Activated CD8-positive, alpha-beta memory T cell treated with anti-CD3 and anti-CD28 coated beads, Interleukin-2, amount 50 U/mL, for 1 hour (primary cell): ENCODE data around the gene SLCO2A1.

Experiments
- DNase-seq: peaks from one replicate; pipeline ENCODE4 v3.0.0-alpha.2; 2020; ENCODE audit errors: extremely low read depth

Gene SLCO2A1

DNA sequence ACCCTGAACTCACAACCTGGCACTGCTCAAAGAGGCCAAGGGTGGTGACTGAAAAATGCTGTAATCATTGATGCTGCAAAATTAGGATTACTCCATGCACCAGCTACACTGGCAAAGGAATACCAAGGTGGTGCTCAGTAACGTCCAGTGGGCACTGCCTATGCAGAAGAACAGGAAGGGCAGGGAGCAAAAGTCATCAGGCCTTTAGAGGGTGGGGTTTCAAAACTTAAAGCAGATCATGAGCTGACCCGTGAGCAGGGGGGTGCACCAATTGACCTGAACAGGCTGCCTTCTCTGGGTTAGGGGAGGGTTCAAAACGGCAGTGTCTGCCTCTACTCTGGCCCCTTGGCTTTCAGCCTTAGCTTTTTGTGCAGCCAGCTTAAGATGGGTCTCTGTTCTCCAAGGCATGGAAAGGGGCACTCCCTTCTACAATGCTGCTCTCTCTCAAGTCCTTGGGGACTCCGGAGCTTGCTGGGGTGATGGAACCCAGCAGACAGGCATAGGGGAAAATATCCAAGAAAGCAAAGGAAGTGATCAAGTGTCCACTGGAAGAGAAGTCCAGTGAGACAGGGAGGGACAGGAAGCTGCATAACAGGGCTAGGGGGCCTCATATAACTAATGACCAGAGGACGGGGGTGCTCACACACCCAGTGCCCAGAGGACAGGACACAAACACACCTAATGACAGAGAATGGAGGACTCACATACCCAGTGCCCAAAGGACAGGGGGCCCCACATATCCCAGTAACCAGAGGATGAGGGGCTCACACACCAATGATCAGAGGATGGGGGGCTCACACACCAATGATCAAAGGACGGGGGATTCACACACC is 145.5 kb downstream of the SLCO2A1 start:
- no peak for DNase-seq

DNA sequence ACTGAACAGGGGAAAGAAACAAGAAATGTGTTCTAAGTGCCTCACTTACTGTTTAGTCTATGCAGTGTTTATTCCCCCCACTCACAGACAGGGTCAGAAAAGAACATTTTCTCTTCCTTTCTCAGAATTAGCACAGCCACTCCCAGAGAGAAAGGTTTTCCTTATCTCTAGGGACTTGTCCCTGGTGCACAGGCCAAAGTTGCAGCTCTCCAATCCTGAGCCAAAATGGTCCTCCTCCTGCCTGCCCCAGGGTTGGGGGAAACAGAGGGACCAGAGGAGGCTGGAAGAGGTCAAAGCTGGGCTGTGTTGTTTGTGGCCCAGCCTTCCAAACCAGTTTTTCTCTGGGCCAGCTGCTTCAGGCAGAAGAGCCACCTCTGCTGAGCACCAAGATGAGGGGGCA is 146.1 kb downstream of the SLCO2A1 start:
- DNase-seq = no peak

DNA sequence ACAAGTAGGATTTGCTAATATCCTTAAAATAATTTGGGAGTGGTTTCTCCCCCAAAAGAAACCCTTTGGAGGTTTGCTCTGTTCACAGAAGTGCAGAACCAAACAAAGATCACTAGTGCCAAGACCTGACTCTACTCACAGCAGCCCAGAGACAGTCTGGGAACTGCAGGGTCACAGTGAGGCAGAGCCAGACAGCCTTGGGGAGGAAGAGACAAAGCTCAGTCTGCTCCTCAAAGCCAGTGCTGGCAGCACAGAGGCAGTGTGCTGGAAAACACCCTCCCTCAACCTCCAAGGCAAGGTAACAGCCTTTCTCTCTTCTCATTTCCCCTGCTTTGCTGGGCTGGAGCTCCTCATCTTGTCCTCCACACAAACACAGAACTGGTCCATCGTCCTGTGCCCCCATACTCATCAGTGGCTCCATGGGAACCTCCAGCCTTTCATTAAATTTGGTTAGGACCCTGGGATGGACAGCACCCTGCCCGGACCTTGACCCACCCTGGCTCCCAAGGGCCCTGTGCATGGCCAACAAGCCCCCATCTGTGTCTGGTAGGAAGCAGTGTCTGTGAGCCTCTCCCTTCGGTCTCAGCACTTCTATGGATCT is 146.6 kb downstream of the SLCO2A1 start:
- no peak for DNase-seq

DNA sequence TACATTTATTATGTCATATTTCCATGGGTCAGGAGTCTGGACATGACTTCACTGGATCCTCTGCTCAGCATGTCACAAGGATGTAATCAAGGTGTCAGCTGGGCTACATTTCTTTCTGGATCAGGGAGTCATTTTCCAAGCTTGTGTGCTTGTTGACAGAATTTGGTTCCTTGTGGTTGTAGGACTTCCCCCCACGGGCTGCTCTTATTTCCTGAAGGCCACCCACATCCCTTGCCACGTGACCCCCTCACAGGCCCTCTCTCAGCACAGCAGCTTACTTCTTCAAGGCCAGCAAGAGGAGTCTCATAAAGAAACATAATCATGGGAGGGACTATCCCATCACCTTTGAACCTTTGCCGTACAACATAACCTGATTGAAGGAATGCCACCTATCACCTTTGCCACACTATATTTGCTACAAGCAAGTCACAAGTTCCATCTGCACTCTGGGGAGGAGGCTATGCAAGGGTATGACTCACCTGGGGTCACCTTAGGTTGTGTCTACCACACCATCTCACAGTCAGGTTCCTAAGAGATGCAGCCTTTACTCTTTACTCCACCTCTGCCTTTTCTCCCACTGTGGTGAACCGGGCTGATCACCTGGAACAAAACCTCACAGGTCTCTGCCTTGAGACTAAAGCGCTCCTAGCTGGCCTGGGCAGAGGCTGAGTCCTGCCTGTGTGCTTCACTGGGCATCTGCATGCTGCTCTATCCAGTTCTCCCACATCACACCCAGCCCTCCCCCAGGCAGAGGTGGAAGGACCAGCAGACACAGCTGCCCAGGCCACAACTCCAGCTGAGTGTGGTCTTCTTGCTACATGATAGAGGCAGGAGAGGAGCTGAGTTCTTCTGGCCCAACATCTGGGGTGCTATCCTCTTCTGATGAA is 147.5 kb downstream of the SLCO2A1 start:
- no peak for DNase-seq

DNA sequence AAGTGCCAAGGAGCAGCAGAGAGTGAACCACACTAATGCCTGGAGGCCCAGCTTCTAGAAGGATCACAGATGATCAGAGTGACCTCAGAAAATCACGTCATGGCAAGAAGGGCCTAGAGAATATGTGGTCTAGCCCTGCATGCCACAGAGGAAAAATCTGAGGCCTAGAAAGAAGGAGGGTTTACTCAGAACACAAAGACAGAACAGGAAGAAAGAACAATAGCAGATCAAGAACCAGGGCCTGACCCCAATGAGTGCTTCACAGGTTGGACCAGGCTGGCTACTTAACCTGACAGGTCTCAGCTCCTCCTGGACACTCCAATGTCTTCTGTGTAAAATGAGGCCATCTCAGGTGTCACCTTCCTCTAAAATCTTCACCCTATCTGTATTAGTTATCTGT is 148.2 kb downstream of the SLCO2A1 start:
- no peak for DNase-seq

DNA sequence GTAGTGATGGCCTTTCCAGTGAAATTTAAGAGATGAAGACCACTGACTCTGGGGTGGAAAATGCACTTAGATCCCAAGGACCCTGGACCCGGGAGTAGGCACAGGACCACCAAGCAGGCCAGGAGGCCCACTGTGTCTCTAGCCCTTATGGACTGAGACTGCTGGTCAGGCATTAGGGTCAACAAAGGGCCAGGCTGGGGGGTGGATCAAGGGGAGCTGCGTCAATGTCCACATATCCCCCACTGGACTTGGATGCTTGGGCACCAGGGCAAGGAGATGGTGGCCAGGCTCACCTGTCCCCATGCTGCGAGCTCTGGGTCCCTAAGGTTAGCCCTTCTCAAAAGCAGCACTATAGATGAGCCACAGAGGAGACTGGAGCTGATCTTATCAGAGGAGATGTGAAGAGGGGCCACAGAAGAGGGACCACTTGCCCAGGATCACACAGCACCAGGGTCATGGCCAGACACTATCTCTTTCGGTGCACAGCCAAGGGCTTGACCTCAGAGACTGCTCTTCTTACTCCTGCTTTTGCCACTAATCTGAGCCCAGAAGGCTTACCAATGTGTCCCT is 148.8 kb downstream of the SLCO2A1 start:
- no peak for DNase-seq

DNA sequence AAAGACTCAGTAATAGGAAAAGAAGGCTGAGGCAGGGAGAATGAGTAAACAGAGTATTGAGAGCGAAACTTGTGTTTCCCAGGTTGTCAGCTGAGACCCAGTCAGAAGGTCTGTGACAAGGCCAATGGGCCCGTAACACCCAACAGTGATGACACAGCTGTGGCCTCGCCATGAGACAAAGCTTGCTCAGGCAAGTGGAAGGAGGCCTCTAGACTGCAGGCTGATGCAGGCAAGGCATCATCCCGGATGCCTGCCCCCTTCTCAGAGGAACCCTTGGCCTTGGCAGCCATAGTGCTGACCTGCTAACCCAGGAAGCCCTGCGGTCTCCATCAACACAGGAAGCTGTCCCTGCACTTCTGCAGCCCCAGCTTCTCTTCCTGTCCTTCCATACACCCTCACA is 149.4 kb downstream of the SLCO2A1 start:
- DNase-seq = no peak

DNA sequence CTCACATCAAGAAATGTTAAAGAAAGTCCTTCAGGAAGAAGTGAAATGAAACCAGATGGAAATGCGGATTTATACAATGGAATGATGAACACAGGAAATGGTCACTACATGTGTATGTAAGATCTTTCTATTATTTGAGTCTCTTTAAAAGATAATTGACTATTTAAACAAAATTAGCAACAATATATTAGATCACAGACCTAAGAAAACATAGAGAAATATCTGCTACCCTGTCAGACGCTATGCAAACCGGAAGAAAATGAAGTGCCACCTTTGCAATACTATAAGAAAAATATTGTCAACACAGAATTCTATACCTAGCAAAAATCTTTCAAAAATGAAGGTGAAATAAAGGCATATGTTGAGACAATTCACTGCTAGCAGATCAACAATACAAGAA is 151.2 kb downstream of the SLCO2A1 start:
- no peak for DNase-seq
